ENCODE results near the gene CKAP2L.

The CKAP2L gene

DNA sequence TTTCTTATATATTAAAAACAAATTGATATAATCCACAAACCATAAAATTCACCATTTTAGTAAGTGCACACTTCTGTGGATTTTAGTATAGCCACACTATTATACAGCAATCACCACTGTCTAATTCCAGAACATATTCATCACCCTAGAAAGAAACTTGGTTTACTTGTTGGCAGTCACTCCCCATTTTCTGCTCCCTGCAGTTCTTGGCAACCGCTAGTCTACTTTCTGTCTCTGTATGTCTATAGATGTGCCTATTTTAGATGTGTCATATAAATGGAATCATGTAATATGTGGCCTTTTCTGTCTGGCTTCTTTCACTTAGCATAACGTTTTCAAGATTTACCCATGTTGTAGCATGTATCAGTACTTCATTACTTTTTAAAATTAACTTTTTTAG, 5.7 kb downstream of the CKAP2L start:
- no peak for DNase-seq

DNA sequence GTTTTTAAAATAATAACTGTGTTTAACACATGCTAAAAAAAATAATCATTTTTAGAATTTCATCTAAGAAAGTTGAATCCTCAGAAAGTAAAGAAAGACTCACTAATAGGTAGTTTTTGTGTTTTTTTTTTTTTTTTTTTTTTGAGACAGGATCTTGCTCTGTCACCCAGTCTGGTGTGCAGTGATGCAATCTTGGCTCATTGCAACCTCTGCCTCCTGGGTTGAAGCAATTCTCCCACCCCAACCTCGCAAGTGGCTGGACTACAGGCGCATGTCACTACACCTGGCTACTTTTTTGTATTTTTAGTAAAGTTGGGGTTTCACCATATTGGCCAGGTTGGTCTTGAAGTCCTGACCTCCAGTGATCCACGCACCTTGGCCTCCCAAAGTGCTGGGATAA, 7.1 kb downstream of the CKAP2L start:
- no peak for DNase-seq

DNA sequence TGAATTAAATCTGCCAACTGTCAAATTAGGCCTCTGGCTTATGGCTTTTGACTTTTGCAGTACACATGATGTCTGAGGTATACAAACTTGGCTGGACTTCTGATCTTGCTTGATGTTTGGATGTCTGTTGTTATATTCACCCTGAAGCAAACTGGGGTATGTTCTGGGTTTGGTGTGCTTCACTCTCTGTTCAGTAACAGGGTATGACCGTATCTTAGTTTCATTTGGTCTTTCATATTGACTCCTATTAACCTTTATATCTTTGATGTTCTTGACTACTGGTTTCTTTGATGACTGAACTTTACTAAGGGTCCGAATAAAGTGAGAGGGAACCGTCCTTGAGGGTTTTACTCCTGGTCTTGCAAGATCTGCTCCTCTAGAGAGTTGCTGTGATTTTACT, 8.2 kb downstream of the CKAP2L start:
- no peak for DNase-seq

DNA sequence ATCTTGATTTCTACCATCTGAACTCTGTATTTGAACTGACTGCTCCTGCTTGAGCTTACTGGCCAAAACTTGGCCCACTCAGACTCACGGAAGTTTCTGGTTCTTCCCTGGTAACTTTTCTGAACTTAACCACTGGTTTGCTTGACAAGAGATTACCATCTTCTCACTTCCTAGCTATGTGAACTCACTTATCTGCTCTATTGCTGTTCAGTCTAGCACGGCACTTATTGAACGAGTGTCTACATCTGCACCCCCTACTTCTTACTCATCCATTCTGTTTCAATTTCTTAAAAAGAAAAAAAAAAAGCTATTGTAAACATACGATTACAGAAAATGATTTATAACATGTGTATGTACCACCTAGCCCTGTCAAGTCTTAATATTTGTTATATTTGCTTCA, 9.0 kb downstream of the CKAP2L start:
- no peak for DNase-seq

DNA sequence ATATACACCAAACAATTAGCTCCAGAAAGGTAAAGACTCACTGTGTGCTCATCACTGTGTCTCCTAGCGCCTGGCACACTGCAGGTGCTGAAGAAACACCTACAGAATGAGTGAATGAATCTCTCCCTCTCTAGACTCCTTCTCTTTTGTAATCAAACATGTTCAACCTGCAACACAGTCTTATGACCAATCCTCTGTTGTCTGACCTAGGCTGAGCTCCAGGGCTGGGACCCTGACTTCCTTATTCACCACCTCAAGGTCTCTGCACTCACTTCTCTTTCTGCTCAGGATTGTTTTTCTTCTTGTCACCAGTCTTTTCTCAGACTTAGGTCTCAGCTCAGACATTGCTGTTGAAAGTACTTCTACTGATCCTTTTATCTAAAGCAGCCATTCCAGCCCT, 9.8 kb downstream of the CKAP2L start:
- DNase-seq = no peak

DNA sequence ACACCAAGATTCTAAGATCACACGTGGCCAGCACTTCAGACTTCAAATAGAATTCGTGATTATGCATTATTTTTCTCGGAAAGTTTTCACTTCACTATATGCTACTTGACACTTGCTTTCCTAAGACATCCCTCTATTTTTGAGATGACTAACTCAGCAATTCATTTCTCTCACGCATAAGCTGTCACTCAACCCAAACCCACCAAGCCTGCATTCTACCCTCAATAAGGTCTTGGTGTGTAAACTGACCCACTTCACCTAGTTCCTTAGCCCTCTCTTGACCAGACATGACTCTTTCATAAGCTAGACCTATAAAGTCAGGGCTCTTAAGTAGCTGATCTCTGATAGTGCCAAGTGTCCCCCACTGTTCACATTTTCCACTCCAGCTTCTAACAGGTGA, 11.7 kb downstream of the CKAP2L start:
- DNase-seq = no peak

DNA sequence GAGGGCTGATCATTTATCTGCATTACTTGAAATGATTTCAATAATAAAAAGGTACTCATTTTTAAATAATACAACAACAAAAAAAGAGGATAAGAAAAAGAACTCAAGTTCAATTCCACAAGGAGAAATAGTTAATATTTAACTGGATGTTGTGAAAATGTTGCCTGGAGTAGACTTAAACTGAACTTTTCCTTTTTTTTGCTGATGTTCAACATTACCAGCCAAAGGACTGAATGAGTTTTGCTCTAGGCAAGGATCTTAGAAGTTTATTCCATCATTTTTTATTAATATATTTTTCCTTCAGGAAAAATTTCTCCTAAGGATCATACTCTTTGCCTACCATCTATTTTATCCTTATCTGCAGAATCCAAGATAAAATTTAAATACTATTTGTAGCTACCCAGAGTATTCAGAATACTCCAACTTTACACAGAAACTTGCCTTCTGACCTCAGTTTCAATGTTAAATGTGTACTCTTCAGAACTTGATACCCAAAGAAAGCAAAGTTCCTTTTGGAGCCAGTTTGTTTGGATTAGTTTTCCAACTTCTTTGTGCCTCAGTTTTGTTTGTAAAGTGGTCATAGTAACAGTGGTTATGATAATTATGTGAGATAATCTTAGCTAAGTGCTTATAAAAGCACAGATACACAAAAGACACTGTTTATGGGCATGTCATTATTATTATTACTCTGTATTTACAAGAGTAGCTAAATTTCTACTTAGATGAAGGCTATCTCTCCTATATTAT, 12.8 kb downstream of the CKAP2L start:
- no peak for DNase-seq

DNA sequence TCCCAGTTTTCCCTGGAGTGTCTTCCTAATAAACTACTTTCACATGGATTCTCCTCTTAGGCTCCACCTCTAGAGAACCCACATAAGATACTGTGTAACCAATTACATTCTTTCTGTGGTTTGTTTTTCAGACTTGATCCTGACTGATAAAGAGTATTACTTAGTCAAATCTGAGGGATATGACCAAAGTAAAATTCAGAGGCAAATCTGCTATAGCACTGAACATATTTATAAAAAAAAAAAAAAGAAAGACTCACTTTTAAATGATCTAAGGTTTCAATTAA, 13.9 kb downstream of the CKAP2L start:
- DNase-seq = no peak

DNA sequence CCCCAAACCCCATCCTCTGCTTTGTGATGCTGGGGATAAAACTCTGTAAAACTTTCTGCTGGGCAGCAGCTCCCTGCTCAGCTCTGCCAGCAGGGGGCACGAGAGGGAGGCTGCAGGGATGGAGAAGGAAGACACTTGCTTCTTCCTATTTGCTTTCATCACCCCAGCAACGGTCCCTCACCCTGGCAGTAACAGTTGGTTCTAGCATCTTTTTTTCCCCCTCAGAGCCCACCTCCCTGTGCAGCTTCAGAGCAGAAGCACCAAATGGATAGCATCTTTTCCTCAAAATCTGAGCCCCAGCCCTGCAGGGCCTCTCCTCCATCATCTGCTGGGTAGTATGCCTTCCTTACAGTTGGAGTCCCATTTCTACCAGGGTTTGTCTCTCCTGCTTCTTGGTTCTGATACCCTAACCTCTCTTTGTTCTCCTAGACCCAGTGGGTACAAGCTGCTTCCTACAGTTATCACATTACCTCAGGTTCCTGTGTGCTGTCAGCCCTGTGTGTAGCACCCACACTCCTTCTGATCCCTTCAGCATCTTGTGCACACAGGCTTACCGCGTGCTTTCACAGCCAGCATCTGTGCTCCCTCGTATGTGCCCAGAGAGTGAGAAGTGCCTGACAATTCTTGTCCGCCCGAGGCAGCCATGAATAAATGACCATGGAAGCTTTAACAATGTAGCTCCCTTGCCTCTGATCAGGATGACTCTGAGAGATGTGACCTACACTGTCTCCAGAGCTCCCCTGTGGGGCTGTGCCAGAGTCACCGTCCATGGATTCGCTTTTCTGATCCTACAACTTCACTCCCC, 14.5 kb downstream of the CKAP2L start:
- peak; percentile 87 for DNase-seq

DNA sequence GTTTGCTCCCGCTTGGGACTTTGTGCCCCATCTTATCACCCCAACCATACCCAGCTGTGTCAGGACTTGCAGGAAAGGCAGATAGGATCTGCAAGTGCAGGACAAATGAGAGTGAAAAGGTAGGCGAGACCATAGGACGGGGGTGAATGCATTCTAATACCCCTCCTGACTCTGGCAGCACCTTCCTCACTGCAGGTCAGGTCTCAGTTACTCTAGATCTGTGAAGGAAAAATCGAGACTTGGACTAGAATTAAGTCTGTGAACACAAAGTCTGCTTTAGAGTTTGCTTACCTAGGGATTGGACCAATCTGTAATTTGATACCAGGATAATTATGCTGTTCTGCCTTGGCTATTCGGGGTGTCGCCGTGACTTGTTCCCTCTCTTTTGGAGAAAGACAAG, 23.9 kb downstream of the CKAP2L start:
- no peak for DNase-seq

DNA sequence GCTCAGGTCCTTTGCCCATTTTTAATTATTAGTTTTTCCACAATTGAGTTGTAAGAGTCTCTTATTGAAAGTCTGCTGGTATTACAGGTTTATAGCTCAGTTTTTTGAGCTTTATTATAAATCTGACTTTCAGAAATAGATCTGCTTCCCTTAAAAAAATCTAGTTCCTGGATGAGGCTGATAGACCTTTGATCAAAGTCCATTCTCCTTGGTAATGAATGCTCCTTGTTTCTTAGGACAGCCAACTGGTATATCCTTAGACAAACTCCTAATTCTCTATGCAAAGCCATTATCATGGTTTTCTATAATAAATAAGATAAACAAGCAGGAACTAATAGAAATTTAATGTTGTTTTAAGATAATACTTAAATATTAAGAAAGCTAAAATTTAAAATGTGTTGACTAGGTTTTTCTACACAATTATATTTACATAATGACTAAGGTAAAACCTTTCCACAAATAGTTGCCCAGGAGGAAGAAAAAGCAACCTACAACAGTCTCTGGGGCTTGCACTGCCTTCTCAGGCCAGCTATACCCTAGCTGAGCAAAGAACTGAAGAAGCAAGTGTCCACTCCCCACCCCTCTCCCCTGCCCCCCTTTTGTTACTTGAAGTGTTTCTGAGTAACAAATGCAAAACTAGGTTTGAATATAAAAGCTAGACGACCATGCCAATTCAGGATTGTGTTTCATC, 26.7 kb downstream of the CKAP2L start:
- no peak for DNase-seq

DNA sequence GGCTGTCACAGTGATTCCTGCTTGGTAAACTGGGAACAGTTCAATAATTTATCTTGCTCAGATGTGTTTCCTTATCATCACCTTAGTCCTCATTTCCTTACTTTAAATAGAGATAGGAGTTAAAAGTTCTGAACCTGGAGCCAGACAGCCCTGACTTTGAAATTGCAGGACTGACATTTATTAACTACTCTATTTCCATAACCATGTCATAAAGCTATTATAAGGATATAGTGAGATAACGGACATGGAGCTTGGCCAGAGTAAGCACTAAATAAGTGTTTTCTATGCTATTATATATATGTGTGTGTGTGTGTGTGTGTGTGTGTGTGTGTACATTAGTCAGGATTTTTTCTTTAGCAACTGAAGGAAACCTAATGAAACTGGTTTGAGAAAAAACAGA, 30.5 kb downstream of the CKAP2L start:
- DNase-seq = no peak

DNA sequence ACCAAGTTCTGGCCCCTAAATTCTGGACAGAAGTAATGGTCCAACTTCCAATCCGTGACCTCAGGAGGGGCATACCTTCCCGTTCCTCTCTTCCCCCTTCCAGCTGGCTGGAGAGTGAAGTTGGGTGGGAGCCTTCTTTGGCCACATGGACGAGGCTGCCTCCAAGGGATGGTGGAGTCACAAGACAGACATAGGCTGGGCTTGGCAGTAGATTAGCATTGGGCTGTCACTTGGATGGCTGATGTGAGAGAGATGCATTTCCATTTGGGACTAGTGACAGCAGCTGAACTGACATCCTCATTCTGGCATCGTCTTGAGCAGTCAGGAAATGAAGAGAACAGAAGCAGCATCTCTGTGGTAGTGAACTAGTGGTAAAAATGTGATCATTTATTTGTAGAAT, 31.0 kb downstream of the CKAP2L start:
- no peak for DNase-seq

DNA sequence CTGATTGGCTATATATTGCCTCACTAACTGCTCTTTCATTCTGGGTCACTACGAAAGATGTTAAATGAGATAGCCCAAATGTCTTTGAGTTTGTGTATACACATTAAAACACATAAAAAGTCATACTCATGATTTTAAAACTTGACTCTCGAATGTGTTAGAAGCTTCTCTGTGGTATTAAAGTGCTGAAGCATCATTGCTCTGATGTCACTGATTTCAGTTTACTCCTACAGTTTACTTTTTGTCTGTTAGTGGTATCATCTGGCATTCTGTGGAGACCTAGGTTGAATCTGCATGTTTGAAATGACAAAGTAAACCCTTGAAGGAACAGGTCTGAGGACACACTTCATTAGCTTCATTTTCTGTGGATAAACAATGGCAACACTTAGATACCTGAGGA, 32.9 kb downstream of the CKAP2L start:
- no peak for DNase-seq

DNA sequence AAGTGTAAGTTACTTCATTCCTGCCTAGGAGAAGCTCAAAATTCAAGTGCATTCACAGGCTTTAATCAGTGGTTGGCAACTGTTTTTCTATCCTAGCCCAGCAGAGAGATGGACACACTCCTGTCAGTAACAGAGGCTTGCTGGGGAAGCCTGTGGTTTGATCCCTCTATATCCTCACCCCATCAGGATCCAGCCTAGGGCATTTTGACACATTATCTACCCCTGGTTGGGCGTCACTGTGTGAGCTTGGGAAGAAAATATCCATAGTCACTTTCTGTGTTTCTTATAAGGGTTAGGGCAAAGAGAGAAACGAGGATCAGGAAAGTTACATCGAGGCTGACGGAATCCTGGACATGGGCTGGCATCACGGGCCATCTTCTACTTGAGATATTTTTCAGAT, 33.6 kb downstream of the CKAP2L start:
- DNase-seq = no peak

DNA sequence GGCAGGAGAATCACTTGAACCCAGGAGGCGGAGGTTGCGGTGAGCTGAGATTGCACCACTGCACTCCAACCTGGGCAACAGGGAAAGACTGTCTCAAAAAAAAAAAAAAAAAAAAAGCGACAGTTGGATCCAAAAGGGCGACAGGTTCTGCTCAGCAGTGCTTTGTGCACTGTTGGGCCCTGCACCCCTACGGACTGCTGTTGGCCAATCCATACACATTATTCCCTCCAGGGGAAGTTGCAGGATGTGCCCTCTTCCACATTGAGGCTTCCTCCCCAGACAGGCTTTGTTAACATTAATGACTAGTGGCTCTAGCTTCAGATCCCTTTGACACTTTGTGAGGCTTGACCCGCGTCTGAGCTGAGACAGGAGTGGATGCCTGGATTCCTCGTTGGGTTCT, 34.2 kb downstream of the CKAP2L start:
- no peak for DNase-seq

DNA sequence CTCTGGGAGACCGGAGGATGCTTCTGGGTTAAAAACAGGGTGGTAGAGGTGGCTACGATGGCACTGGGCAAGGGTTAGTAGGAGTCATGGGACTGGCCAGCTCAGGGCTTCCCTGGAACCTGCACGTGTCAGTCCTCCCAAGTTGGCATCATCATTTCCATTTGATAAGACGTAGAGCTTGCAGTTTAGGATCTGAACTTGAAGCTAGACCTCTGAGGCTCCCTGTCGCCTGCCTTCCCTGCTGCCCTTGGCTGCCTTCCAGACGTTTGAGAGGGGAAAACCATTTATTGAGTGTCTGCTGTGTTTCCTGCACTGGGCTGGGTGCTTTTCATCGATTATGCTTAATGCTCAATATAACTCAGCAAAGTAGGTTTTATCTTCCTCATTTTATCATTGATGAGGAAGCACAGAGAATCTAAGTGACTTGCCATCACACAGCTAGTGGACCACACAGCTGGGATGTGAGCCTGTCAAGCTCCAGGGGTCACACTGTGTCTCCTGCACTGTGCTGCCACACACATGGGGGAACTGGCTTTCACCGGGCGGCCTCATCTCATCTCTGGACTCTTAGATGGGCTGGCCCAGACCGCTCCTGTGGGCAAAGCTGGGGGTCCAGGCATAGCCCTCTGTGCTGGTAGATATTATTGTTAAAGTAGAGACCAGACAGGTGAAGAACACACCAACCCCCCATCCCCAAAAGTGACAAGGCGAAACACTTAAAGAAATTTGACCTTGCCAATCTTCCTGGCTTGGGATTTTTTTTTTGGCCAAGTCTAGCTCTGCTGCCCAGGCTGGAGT, 35.8 kb downstream of the CKAP2L start:
- DNase-seq = no peak

DNA sequence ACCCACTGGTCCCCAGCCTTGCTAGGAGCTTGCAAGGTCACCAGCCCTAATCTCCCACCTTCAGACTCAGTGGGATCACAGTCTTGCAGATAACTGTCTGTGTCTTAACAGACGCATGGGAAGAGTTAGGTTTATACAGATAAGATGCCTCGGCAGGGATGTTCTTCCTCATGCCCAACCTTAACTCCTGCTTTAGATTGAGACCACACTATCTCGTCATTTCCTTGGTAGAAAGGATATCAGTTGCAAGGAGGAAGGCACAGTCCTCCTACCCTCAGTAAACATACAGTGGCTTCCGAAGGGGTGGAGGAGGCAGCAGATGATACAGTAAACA, 36.4 kb downstream of the CKAP2L start:
- DNase-seq = no peak

DNA sequence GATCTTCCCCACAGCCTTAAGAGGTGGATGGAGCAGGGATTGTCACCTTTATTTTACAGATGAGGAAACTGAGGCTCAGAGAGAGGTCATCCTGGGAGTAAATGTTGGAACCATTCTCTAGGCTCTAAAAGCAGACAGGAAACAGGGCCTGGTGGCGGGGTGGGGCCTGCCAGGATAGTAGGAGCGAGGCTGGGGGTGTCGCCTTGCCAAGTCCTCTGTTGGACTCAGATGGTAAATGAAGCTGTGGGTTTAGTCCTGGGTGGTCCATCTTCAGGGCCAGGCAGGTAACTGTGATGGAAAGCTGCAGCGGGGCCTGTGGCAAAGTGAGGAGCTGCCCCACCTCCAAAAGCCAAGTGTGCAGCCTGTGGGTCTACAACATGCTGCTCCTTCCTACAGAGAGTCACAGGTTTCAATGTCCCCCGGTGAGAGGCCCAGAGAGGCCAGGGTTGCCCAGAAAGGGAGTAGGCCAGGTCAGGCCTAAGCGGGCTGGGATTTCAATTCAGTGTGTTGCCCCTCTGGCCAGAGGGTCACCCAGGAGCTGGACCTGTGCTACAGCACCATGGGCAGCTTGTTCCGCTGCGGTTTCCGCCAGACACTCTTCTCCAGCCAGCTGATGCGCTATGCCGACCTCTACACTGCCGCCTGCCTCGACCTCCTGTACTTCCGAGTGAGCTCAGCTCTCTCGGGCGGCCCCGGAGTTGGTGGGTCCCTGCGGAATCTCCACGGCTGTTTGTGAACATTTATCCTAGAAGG, 37.0 kb downstream of the CKAP2L start:
- DNase-seq = no peak

DNA sequence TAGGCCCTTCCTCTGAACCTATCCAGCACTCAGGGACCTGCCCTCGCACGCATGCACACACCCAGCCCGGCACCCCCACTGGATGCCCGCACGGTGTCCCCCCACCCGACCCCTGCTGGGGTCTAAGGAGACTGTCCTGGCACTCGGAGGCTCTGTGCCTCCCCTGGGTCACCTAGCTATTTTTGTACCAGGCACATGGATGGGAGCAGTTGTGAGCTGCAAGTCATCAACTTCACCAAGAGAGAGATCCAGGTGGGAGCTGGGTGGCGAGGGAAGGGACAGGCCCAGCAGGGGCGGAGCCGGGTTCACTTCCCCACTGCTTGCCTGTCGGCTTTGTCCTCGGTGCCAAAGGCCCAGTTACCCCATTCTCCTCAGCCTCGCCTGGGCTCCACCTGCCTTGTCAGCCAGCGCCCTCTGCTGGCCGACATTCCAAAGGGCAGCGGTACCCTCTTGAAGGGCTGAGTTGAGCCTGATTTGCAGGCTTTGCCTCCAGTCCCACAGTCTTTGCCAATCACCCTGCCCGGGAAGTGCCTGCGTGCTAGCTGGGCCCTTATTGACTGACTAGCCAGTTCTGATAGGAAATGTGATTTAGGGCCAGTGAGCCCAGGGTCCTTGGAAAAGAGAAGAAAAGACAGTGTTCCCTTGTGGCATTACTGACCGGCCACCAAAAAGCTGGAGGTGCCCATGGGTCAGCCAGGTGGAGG, 37.8 kb downstream of the CKAP2L start:
- DNase-seq = peak; percentile 89

DNA sequence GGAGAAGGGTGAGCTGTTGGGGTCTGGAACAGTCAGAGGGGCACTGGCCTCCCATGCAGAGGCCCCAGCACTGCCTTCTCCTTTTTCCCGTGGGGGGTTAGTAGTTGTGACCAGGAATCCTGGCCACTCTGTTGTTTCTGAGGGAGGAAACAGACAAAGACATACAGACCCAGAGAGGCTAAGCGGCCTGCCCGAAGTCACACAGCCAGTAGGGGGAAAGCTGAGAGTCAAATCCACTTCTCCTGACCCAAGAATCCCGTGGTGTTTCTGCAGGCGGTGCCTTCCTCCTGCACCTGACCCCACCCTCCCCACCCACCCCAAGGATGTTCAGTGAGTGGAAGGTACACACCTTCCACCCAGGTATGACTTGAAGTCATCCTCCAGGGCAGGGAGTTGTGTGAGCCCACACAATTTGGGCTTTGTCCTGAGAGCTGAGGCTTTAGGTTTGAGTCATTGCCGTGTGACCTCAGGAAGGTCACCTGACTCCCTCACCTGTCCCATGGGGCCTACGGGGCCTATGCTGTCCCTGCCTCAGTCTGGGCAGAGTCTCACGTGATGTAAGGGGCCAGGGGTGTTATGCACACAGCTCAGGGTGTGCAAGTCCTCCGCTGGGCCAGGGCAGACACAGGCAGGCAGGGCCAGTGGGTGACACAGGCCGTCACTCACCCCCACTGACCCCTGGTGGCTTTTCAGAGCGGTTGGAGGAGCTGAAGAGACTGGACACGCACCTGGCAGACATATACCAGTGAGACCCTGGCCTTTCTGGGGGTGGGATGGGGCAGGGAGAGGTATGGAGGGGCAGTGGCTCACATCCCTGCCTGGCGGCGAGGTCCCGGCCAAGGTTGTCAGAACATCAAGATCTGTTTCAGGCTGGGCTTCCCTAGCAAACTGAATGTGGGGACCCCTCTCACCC, 38.6 kb downstream of the CKAP2L start:
- DNase-seq = no peak
